HG02759 (cell line): ENCODE measurements around the gene ATP1B2.
"Not testable (repeated sequence)": the region's sequence is repeated elsewhere in the genome, so short reads cannot be mapped to it uniquely, and the experiment has no call there.

Source experiments
- ATAC-seq: cut with Tn5 transposase; IDR thresholded peaks from one replicate; pipeline ENCODE4 v1.9.1; 2021; ENCODE audit warnings: mild to moderate bottlenecking, moderate library complexity; ENCODE audit not compliant: unreplicated experiment

Gene ATP1B2

GRCh38 chr17:7633093-7633492 lies 17.6 kb upstream of the ATP1B2 start:
- no peak for ATAC-seq

DNA sequence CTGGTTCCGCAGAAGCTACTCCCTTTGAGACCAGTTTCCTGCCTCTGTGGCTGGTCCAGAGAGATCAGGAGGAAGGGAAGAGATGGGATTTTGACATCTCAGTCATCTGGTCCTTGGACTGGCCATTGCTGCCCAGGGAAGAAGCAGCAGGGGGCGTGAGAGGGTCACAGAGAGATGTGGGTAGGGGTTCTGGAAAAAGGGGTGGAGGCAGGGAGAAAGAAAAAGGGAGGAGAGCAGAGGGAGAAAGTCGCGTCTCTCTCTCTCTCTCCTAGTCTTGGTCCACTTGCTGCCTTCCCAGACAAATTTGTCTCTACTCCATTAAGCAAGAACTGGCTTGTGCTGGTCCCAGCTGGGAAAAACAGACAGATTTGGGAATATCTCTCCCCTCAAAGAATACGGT lies 16.3 kb upstream of the ATP1B2 start:
- ATAC-seq: no peak

- no peak for ATAC-seq
Measured at GRCh38 chr17:7636163-7636562, 14.6 kb upstream of the ATP1B2 start.

DNA sequence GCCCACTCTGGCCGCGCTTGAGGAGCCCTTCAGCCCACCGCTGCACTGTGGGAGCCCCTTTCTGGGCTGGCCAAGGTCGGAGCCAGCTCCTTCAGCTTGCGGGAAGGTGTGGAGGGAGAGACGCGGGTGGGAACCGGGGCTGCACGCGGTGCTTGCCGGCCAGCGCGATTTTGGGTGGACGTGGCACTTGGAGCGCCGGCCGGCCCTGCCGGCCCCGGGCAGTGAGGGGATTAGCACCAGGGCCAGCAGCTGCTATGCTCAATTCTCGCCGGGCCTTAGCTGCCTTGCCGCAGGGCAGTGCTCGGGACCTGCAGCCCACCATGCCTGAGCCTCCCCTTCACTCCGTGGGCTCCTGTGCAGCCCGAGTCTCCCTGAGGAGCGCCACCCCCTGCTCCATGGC lies 9.9 kb upstream of the ATP1B2 start:
- ATAC-seq: no peak

DNA sequence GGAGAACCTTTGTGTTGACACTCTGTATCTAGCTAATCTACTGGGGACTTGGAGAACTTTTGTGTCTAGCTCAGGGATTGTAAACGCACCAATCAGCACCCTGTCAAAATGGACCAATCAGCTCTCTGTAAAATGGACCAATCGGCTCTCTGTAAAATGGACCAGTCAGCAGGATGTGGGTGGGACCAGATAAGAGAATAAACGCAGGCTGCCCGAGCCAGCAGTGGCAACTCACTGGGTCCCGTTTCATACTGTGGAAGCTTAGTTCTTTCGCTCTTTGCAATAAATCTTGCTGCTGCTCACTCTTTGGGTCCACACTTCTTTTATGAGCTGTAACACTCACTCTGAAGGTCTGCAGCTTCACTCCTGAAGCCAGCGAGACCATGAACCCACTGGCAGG lies 9.1 kb upstream of the ATP1B2 start:
- not testable (repeated sequence) for ATAC-seq

- no peak for ATAC-seq
Measured at GRCh38 chr17:7644775-7645174, 6.0 kb upstream of the ATP1B2 start.

DNA sequence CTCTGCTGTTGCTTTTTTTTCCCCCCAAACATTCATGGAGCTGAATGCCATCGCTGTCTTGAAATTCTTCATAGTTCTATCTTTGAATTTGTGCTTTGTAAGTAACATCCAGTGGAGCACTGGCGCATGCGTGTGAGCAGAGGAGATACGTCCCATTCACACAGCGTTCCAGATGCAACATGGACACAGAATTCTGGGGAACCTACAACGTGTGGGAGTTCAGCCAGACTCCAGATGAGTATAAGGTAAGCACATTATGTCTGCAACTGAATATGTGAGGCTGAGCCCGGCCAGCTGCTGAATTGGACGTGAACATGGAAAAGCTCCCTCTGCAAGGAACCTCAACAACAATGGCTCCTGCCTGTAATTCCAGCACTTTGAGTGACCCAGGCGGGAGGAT lies 4.3 kb upstream of the ATP1B2 start:
- no peak for ATAC-seq

DNA sequence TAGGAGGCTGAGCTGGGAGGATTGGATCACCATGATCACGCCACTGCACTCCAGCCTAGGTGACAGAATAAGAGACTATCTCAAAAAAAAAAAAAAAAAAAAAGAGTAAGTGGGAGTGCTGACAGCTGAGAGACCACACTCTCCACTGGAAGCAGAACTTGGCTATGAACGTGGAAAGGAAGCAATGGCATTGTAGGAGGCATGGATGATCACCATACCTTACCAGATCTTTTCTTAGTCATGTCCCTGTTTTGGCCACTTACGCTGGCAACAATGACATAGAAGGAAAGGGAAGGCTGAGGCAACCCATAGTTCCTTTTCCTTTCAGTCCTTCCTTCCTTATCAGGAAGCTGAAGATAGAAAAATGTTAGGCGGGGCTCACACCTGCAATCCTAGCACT lies 3.7 kb upstream of the ATP1B2 start:
- no peak for ATAC-seq

- ATAC-seq: no peak
Measured at GRCh38 chr17:7651097-7651664, 455 bp downstream of the ATP1B2 start.

DNA sequence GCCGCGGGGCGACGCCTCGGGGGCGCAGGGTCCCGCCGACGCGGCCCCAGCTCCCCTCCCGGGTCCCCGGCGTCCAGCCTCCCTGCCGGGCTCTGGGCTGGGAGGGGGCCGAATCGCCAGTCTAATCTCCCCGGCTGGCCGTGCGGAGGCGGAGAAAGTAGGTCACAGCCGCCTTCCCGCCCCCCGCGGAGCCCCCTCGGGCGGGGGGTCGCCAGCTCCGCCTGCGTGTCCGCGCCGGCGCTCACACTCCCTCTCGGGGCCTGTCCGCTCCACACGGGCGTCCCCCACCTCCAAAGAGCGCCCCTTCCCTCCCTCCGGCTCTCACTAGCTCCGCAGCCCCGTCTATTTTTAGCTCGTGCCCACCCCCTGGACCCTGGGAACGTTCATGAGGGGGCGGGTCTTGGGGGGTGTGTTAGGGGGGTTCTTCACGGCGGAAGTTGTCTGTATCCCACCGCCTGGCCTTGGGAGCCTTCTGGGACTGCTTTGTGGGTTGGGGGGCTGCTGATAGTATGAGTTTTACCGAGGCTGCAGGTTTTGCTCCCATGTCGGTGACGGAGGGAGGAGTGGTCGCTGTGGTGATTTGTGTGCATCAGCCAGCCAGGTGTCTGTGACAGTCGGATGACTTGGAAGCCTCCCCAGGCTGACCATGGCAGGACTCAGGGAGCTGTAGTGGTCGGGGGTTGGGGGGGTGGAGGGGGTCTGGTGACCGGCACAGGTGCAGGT lies 1.1 kb downstream of the ATP1B2 start:
- no peak for ATAC-seq

GRCh38 chr17:7652388-7653356 lies 1.9 kb downstream of the ATP1B2 start:
- ATAC-seq: no peak

- ATAC-seq: no peak
Measured at GRCh38 chr17:7654832-7655540, 4.3 kb downstream of the ATP1B2 start.

GRCh38 chr17:7655541-7655840 lies 4.8 kb downstream of the ATP1B2 start:
- ATAC-seq: no peak

- no peak for ATAC-seq
Measured at GRCh38 chr17:7656958-7657609, 6.4 kb downstream of the ATP1B2 start.

GRCh38 chr17:7667656-7668406 lies 17.1 kb downstream of the ATP1B2 start:
- no peak for ATAC-seq

GRCh38 chr17:7668482-7668881 lies 17.8 kb downstream of the ATP1B2 start:
- ATAC-seq: no peak

DNA sequence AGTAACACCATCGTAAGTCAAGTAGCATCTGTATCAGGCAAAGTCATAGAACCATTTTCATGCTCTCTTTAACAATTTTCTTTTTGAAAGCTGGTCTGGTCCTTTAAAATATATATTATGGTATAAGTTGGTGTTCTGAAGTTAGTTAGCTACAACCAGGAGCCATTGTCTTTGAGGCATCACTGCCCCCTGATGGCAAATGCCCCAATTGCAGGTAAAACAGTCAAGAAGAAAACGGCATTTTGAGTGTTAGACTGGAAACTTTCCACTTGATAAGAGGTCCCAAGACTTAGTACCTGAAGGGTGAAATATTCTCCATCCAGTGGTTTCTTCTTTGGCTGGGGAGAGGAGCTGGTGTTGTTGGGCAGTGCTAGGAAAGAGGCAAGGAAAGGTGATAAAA lies 22.5 kb downstream of the ATP1B2 start:
- no peak for ATAC-seq

DNA sequence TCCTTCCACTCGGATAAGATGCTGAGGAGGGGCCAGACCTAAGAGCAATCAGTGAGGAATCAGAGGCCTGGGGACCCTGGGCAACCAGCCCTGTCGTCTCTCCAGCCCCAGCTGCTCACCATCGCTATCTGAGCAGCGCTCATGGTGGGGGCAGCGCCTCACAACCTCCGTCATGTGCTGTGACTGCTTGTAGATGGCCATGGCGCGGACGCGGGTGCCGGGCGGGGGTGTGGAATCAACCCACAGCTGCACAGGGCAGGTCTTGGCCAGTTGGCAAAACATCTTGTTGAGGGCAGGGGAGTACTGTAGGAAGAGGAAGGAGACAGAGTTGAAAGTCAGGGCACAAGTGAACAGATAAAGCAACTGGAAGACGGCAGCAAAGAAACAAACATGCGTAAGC lies 24.2 kb downstream of the ATP1B2 start:
- no peak for ATAC-seq

- no peak for ATAC-seq
Measured at GRCh38 chr17:7676533-7676932, 25.8 kb downstream of the ATP1B2 start.

GRCh38 chr17:7677388-7678067 lies 26.8 kb downstream of the ATP1B2 start:
- ATAC-seq: no peak
